SU-DHL-6 (cell line): ENCODE results near the gene MIGA1.

Experiments used
- EZH2phosphoT487 ChIP-seq: fragments of 200-600 bp; sonication (generic), shearing (Covaris generic); conservative IDR thresholded peaks from 2 replicates; pipeline ENCODE4 v1.6.1; 2018; ENCODE audit warnings: mild to moderate bottlenecking, antibody characterized with exemption, low read length, moderate library complexity, mixed read lengths
- TF ChIP-seq, protein P1 (sequence below): fragments of 200-600 bp; sonication (generic); IDR thresholded peaks from one replicate; pipeline ENCODE4 v1.5.1; 2017; ENCODE audit warnings: antibody characterized with exemption, mild to moderate bottlenecking, low read length, moderate library complexity; ENCODE audit not compliant: insufficient read depth, poor library complexity, severe bottlenecking

GRCh38 chr1:77850082-77850481 is 70.6 kb downstream of the MIGA1 start:
- TF ChIP-seq, protein P1, sequence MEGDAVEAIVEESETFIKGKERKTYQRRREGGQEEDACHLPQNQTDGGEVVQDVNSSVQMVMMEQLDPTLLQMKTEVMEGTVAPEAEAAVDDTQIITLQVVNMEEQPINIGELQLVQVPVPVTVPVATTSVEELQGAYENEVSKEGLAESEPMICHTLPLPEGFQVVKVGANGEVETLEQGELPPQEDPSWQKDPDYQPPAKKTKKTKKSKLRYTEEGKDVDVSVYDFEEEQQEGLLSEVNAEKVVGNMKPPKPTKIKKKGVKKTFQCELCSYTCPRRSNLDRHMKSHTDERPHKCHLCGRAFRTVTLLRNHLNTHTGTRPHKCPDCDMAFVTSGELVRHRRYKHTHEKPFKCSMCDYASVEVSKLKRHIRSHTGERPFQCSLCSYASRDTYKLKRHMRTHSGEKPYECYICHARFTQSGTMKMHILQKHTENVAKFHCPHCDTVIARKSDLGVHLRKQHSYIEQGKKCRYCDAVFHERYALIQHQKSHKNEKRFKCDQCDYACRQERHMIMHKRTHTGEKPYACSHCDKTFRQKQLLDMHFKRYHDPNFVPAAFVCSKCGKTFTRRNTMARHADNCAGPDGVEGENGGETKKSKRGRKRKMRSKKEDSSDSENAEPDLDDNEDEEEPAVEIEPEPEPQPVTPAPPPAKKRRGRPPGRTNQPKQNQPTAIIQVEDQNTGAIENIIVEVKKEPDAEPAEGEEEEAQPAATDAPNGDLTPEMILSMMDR = no peak
- no peak for TF ChIP-seq EZH2phosphoT487
